HL-60/S4 (cell line): ENCODE measurements around the gene ABHD16B.
"Not testable (repeated sequence)": the region's sequence is repeated elsewhere in the genome, so short reads cannot be mapped to it uniquely, and the experiment has no call there.

Experiments used
- in situ Hi-C: fragments of 300-500 bp; cut with MboI; formaldehyde crosslinking; loops from 2 replicates; pipeline ENCODE4 v1.14.3; 2022; ENCODE audit warnings: low sequenced_read_pairs

The ABHD16B gene

DNA sequence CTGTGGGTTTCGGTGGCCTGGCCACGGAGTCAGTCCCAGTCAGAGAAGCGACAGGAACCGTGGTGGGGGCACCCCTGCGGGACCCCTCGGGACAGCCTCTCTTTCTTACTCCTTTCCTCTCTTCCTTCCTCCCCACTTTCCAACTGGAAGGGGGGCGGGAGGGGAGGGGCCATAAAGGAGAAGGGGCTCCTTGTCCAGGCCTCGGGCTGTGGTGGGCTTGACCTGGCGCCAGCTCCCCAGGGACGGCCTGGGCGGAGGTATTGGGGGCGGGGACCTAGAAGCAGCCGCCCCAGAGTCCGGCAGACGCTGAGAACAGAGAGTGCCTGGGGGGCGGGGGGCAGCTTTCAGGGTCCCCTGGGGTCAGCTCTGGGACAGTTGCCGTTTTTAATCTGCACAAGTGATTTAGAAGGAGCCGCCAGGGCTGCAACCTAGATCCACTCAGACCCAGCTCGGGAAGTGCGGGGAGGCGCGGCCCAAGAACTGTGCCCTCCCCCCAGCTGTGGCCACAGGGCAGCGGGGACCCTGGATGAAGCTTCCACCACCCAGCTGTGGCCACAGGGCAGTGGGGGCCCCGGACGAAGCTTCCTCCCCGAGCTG is 6.4 kb upstream of the ABHD16B start:
- in situ Hi-C loops: no loop called here

DNA sequence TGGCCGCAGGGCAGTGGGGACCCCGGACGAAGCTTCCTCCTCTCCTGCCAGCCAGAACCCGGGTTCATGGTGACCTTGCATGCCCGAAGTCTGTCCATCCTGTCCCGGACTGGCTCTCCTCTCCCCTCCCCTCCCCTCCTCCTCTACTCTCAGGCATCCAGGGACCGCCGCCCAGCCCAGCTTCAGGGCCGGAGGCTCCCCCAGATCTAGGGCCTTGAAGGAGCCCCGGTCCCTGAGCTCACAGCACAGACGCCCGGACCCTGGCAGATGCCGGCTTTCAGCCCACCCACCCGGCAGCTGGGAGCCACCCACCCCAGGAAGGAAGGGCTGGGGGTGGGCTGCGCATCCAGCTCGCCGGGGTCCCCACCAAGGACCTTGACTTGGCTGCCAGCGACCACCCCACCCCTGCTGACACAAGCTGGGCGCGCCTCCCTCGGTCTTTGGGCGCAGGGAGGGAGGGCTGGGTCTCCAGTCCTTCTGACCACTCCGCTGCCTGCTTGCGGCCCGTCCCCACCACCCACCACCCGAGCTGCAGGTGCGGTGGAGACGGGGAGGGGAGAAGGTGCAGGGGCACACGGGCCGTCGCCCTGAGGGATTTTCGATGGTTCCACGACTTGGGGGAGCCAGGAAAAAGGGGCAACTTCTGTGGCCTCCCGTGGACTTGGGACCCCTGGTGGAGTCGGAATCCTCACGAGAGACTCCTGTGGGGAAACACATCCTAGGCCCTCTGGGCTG is 5.8 kb upstream of the ABHD16B start:
- in situ Hi-C loops: no loop called here

DNA sequence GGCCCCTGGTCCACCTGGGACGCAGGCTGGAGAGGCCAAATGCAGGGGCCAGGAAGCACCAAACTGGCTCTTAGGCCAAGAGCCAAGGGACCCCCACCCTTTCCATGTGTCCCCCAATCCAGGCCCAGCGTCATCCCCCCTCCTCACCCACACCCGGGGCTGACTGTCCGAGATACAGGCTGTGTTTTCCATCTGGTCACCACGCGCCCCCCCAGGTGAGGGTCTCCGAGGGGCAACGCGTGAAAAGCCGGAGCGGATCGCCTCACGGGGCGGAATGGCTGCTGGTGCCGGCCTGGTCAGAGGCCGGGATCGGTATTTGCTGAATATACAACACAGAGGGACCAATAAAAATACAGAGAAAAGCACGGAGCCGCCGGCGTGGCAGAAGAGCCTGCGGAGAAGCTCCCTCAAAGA is 5.2 kb upstream of the ABHD16B start:
- in situ Hi-C loops: no loop called here

DNA sequence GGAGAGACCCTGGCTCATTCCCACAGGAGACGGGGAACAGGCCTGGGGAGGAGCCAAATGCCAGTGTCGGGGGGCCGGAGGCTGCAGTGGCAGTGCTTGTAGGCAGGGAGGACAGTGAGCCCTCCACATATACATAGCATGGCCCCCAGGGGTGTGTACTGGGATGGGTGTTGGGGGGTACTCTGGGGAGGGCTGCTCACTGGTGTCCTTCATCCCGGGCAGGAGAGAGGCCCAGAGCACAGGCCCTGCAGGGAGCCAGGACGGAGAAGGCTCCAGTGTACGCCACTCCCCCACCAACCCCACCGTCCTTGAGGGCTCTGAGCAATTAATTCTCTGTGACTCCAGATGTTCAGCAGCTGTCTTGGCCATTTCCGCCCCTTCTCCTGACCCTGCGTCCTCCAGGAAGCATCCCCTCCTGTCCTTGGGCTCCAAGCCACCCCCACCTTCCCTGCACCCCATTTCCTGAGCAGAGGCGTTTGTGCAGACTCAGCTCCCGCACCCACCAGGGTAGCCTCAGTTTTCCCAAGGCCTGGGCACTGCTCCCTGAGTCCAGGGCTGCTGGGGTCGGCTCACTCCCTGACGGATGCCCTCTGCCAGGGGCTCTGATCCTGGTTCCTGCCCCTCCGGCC is 3.4 kb upstream of the ABHD16B start:
- in situ Hi-C loops: no loop called here

DNA sequence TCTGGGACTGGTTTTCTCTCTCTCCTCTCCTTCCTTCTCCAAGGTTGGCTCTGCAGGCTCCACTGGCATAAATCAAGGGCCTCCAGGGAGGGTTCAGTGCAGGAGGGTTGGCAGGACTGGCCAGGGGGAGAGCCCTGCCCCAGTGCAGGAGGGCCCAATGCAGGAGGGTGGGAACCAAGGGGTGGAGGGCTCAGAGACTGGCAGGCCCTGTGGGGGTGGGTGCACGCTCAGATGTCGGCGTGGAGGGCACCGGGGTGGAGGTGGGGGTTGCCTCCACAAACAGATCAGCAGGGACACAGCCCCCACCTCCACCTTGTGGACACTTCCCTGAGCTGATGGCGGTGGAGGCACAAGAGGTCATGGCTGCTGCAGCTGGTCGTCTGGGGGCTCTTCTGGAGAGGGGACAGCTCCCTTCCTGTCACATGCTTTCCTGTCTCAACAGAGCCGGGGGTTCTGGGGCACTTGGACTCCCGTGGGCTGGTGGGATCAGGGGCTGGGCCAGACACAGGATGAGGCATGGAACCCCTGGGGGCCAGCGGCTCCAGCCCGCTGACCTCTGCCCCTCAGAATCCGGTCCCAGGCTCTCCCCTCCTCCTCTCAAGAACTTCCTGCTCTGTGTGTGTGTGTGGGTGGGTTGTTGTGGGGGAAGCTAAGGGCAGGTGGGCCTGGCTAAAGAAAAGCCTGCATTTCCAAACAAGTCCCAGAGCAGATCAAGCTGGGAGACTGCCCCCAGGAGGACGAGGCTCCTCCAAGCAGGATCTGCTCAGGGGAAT is 2.7 kb upstream of the ABHD16B start:
- in situ Hi-C loops: no loop called here

DNA sequence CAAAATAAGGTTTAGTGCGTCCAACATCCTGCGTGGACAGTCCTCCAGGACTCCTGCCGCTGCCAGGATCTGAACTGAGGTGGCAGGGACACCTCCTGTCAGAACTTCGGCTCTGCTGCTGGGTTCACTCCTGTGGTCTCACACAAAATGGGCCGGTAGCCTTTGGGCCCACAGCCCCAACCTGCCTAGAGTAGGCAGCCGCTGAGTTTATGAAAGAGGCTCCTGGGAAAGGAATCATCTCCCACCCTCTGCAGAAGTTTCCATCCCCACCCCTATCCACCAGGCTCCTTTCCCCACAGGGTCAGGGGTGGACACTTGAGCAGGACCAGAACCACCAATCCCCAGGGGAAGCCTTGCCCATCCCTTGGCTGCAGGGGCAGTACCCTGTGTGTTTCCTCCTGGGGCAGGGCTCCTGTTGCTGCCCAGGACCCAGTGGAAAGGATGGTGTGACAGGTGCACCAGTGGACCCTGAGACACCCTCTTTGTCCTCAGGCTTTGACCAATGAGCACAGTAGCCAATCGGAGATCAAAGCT is 2.1 kb upstream of the ABHD16B start:
- in situ Hi-C loops: no loop called here

DNA sequence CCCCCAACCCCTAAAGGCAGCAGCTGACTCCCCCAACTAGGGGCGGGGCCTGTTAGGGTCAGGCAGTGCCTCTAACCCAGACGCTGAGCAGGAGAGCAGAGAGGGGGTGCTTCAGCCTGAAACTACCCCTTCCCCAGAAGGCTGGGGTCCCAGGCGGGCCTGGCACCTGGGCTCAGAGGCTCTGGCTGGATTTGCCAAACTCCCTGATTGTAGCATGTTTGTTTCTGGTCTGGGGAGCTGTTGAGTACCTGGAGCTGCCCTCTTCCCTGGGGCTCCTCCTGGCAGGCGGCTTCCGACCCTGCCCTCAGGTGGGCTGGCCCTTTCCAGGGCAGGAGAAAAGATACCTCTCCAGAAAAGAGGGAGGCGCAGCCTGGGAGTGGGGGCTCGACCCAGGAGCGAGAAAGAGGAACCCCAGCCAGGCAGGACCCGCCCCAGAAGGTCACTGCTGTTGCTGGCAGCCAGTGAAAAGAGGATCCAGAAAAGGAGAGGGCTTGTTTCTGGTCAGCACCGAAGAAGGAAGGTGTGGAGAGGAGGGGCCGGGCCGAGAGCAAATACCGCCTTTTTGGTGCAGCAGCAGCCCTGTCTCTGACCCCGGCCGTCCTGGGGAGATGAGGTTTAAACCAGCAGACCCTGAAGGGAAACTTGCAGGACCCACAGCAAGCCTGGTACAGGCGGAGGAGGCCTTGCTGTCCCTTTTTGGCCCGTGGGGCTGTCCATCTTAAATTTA is 810 bp upstream of the ABHD16B start:
- in situ Hi-C loops: no loop called here

DNA sequence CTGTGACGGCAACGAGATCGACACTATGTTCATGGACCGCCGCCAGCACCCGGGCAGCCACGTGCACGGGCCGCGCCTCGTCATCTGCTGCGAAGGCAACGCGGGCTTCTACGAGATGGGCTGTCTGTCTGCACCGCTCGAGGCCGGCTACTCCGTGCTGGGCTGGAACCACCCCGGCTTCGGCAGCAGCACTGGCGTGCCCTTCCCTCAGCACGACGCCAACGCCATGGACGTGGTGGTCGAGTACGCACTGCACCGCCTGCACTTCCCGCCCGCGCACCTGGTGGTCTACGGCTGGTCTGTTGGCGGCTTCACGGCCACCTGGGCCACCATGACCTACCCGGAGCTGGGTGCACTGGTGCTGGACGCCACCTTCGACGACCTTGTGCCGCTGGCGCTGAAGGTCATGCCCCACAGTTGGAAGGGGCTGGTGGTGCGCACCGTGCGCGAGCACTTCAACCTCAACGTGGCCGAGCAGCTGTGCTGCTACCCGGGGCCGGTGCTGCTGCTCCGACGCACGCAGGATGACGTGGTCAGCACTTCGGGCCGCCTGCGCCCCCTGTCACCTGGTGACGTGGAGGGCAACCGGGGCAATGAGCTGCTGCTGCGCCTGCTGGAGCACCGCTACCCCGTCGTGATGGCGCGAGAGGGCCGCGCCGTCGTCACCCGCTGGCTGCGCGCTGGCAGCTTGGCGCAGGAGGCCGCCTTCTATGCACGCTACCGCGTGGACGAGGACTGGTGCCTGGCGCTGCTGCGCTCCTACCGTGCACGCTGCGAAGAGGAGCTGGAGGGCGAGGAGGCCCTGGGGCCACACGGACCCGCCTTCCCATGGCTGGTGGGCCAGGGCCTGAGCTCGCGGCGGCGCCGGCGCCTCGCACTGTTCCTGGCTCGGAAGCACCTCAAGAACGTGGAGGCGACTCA is 943 bp downstream of the ABHD16B start:
- in situ Hi-C loops: no loop called here

DNA sequence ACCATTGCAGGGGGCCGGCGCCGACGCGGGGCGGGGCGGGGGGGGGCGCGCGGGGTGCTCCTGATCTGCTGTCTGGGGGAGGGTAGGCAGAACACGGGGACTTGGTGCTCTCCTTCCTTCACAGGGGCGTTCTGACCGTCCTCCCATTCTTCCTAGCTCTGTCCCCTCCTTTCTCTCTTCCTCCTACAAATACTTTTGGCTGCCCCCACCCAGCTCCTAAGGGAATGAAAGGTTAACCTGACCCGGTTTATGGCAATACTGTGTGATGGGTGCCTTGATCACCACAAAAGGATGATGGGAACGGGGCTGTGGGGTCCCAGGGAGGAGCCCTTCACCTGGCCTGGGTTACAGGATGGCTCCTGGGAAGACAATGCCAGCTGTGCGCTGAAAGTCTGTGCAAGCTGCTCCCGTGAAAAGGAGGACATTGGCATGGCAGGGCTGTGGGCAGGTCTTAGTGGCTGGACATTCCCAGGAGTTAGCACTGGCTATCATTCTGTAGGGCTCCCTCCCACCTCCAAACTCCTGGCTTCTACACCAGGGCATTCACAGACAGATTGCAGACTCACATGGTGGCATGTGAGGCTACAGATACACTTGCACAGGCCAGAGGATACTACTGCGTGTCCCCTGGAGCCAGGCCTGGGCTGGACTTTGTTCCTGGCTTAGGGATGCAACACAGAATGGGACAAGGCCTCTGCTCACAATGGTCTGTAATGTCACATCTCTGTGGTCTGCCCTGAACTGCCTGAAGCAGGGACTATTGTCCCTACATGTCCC is 1.9 kb downstream of the ABHD16B start:
- in situ Hi-C loops: no loop called here

DNA sequence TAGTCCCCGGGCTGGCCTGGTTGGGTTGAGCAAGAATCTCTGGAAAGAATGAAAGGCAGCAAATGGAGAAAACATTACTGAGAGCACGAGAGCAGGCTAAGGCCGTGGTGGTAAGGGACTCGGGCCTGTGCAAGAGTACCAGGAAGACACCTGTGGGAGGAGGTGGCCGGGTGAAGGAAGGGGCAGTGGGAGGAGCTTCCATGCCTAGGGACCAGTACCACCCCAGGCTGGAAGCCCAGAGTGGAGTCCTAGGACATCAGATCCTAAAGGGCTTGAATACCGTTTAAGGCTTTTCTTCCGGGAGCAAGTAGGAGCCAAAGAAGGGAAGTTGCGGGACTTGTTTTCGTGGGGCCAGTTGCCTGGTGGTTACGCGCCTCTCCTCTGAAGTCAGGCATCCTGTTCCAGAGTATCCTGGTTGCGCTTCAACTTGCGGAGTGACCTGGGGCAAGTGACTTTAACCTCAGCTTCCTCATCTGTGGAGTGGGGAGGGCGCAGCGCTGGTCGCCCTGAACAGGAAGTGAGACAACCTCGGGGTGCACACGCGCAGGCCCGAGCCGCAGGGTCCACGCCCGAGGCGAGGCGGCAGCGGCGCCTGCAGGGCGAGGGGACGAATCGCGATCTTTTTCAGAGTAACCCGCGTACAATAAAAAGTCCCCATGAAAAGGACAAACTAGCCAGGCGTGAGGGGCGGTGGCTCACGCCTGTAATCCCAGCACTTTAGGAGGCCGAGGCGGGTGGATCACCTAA is 2.7 kb downstream of the ABHD16B start:
- in situ Hi-C loops: no loop called here

DNA sequence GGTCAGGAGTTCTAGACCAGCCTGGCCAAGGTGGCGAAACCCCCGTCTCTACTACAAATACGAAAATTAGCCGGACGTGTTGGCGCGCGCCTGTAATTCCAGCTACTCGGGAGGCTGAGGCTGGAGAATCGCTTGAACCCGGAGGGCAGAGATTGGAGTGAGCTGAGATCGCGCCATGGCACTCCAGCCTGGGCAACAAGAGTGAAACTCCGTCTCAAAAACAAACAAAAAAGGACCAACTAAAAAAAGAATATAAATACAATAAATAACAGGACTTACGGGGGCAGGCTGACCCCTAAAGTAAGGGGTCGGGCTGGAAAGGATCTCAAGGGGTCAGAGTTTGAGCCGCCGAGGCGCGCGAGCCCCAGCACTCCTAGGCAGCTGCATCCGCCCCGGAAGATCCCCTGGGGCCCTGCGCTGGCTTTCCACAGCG is 3.3 kb downstream of the ABHD16B start:
- in situ Hi-C loops: no loop called here

DNA sequence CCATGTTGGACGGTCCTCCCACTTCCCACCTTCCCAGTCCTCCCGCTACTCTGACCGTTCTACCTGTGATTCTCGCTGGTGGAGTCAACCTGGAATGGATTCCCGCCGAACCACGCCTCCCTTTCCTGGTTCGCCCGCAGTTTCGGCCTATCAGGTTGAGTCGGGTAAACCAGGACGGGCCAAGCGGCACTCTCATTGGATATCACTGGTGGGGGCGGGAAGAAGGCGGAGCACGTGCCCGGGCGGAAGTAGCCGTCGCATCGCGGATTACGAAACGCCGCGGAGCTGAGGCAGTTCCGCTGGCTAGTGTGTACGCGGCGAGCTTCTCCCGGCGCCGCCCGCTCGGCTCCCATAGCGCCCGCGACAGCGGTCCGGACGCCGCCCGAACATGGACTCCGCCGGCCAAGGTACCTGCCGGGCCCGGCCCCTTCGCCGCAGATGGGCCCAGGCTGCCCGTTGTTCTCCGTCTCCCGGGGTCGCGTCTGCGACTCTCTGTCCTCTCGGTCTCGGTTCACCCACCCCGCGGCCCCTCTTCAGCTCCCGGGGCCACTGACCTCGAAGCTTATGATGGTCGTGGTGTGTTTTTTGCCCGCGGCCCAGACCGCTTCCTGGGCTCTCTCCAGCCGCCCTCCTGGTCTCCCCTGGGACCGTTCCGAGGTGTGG is 3.8 kb downstream of the ABHD16B start, which contains the start of gene TPD52L2:
TSS of gene TPD52L2 (plus strand) at position 293 of the 663 bp plus-strand sequence. CDS start at position 389, 96 bp downstream.
- in situ Hi-C loops: no loop called here

DNA sequence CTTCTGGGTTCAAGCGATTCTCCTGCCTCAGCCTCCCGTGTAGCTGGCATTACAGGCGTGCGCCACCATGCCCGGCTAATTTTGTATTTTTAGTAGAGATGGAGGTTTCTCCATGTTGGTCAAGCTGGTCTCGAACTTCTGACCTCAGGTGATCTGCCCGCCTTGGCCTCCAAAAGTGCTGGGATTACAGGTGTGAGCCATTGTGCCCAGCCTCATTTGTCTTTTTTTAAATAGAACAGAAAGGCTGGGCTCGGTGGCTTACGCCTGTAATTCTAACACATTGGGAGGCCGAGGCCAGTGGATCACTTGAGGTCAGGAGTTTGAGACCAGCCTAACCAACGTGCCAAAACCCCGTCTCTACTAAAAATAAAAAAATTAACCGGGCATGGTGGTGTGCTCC is 5.7 kb downstream of the ABHD16B start:
- in situ Hi-C loops: not testable (repeated sequence)

DNA sequence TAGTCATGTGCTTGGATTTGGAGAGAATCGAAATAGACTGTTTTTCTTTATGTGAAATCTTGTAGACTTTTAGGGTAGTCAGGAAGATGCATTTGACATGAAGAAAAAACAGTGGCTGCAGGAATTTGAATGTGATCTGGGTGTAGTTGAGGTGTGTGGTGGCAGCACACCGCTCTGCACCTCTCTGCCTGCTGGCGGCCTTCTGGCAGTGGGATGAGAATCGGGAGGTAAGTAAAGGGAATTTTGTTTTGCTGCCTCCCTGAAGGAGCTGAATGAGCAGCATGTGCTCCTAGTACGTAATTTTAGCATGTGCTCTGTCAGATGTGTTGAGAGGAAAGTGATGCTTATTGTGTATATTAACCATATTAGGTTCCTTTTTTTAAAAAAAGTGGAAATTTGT is 7.0 kb downstream of the ABHD16B start:
- in situ Hi-C loops: no loop called here

DNA sequence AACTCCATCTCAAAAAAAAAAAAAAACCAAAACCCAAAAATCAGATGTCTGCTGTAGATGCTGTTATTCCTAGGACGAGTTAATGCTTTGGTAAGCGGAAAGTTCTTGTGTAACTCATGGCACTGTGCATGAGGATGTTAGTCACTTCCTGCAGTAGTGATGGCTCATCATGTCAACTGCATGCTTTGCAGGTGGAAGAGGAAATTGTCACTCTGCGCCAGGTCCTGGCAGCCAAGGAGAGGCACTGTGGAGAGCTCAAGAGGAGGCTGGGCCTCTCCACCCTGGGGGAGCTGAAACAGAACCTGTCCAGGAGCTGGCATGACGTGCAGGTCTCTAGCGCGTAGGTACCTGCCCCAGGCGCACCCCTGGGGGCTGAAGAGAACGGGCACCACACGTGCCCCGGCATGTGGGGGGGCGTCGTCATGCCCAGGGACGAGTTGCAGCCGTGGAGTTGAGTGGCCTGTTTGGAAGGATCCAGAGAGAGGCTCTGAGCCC is 12.2 kb downstream of the ABHD16B start:
- in situ Hi-C loops: no loop called here

DNA sequence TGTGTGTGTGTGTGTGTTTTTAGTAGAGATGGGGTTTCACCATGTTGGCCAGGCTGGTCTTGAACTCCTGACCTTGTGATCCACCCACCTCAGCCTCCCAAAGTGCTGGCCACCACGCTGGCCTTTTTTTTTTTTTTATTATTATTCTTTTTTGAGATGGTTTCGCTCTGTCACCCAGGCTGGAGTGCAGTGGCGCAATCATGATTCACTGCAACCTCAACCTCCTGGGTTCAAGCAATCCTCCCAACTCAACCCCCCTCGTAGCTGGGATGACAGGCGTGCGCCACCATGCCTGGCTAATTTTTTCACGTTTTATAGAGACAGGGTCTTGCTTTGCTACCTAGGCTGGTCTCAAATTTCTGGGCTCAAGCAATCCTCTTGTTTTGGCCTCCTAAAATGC is 12.9 kb downstream of the ABHD16B start:
- in situ Hi-C loops: not testable (repeated sequence)

DNA sequence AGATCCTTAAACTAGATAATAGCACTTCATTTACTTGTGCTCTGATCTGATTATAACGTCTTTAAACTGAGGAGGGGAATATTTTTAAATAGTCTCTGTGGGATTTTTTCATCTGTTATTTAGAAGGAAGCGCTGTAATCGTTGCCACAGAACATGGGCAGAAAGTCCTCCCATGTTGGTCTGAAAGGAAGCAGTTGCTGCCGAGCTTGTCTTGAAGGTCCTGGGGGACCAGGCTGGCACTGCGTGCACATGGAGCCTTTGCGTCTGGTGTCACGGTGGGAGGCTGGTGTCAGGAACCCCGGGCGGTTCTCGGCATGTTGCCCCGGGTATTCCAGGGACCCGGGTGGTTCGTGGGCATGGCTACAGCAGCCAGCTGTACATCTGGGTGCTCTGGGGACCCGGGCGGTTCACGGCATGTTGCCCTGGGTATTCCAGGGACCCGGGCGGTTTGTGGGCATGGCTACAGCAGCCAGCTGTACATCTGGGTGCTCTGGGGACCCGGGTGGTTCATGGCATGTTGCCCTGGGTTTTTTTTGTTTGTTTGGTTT is 15.3 kb downstream of the ABHD16B start:
- in situ Hi-C loops: no loop called here
